HK-2 (cell line): ENCODE measurements around the gene TSPAN8.
"Not testable (repeated sequence)": the region's sequence is repeated elsewhere in the genome, so short reads cannot be mapped to it uniquely, and the experiment has no call there.

ENCODE experiments used
- DNase-seq: peaks from one replicate; pipeline ENCODE4 v3.0.0-alpha.2; 2018; ENCODE audit not compliant: unreplicated experiment

TSPAN8 gene

GRCh38 chr12:71128191-71128788 is 29.5 kb downstream of the TSPAN8 start:
- DNase-seq: peak; percentile 35

GRCh38 chr12:71125949-71126348 is 31.9 kb downstream of the TSPAN8 start:
- DNase-seq: no peak

GRCh38 chr12:71125515-71125914 is 32.3 kb downstream of the TSPAN8 start:
- no peak for DNase-seq

- DNase-seq: no peak
Observed at GRCh38 chr12:71124835-71125460, 32.9 kb downstream of the TSPAN8 start.

GRCh38 chr12:71113148-71113547 is 44.7 kb downstream of the TSPAN8 start:
- DNase-seq: not testable (repeated sequence)

- DNase-seq: no peak
Observed at GRCh38 chr12:71109834-71110233, 48.0 kb downstream of the TSPAN8 start.

GRCh38 chr12:71108355-71108754 is 49.4 kb downstream of the TSPAN8 start:
- DNase-seq: no peak

- no peak for DNase-seq
Observed at GRCh38 chr12:71107936-71108335, 49.9 kb downstream of the TSPAN8 start.

- no peak for DNase-seq
Observed at GRCh38 chr12:71105956-71106355, 51.8 kb downstream of the TSPAN8 start.

GRCh38 chr12:71092290-71092689 is 65.5 kb downstream of the TSPAN8 start:
- DNase-seq: no peak

- DNase-seq: no peak
Observed at GRCh38 chr12:71090971-71091370, 66.8 kb downstream of the TSPAN8 start.

GRCh38 chr12:71085575-71085974 is 72.2 kb downstream of the TSPAN8 start:
- no peak for DNase-seq

GRCh38 chr12:71075743-71076142 is 82.1 kb downstream of the TSPAN8 start:
- DNase-seq: no peak
